ENCODE measurements around the gene PPP1R37.

The PPP1R37 gene

DNA sequence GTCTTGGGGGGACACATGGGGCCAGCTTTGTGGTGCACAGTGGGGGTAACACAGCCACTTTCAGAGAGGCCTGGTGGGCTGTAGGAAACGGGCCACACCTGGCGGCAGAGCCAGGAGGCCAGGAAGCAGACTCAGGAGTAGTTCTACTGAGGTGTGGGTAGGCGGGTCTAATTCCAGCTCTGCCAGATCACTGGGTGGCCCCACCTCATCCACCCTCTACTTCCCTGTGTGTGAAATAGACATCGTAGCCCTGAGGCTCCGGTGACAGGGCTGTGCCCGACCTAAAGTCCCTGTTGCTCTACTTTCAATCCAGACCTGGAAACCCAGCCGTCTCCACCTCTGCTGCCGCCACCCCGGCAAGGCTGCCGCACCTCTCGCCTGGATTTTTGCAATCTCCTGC is 63.8 kb downstream of the PPP1R37 start:
- DNase-seq: no peak

DNA sequence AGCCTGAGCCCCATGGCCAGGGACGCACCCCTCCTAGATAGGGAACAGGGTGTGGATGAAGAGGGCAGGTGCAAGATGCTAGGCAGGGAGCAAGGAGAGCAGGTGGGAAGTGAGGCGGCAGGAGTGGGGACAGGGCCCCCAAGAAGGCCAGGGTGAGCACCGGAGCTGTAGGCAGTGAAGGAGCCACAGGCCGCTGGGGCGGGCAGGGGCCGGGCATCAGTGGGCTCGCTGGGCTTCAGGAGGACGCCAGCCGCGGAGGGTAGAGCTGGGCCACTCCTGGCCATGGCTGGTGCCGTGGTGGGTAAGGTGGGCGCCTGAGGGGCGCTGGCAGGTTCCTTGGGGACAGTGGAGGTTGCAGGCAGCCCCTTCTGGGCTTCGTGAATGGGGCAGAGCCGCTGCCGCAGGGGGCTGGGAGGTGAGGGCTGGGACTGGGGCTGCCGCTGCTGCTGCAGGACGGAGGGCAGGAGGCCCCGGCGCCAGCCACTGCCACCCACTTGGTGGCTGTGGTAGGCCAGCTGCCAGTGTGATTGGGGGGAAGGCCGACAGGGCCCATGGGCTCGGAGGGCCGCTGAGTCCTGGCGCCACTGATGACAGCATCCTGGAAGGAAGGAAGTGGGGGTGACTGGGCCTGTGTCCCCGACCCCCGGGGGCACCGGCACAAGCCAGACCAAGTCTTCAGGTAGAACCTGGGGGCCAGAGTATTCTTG is 65.7 kb downstream of the PPP1R37 start:
- no peak for DNase-seq

DNA sequence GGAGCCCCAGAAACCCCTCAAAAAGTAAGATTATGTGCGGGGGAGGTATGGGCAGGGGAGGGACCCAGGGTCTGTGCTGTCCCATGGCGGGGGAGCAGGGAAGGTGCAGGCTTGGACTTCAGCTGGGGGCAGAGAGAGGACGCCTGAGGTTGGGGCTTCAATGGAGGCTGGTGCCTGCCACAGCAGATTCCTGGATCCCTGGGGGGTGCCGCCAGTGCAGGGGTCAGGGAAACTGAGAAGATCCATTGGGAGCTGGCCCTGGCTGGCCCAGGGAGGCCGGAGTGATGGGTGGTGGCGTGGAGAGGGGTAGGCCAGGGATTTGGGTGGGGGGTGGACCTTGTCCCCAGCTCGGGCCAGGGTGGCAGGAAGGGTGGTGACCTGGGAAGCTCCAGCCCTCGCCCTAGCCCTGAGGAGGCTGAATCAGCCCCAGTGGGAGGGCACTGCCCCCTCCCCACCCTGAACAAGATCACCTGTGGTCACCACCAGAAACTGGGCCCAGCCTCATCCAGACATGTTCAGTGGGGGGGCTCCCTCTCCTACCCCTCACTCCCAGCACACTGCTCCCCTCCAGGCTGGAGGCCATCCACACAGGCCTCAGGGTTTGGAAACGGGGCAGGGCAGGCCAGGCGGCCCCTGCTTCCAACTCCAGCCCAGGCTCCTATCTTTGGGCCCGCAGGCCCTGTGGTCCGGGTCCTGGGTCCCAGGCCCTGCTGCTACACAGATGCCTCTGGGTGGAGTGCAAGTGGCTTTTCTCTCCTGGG is 66.4 kb downstream of the PPP1R37 start:
- DNase-seq: no peak

DNA sequence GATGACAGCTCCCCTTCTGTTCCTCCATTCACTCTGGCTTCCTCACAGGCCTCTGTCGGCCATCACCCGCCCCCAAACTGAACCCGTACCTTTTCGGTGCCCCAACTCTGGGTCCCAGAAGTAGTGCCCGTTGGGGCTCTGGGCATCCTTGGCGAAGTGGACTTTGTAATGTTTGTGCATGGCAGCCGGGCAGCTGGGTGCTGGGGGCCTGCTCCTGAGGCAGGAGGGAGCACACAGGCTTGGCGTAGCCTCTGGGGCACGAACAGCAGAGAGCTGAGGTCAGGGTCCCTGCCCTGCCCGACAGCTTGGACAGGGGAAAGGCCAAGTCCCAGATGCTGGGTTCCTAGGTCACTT is 67.0 kb downstream of the PPP1R37 start:
- DNase-seq: no peak

DNA sequence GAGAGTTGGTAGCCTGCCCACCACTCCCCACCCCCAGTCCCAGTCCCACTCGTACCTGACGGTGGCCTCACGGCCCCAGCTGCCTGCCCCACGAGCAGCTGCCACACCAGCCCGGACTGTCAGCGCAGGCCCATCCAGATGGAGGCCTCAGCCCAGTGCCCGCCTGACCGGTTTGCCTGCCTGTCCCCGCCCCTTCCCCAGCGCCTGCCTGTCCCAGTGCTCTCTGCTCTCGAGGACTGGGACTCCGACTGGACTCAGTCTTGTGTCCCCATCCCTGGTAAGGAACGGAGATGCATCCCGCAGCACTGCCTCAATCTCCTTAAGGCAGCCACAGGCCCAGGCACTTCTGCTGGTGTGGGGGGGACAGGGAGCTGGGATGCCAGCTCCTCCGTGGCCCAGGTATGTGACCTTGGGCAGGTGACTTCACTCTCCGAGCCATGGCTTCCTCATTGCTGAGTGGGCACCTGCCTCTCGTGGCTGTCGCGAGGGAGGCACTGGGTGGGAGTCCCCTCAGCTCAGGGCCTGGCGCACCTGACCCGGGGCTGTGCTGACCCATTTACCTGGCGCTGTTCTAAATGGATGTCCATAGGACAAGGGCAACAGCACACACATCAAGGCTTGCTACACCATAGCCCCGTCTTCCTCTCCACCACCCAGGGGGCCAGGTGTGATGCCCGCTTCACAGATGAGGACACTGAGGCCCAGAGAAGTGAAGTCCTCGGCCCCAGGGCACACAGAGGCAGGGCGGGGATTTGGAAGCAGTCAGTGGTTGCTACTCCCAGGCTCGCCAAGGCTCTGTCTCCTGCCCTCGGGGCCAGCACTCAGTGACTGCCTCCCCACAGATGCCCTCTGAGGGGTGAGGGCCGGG is 68.1 kb downstream of the PPP1R37 start, which contains the start of gene NKPD1:
Gene NKPD1, minus strand, starts transcription at position 113 of the 868 bp plus-strand sequence. CDS start 832 bp downstream, outside the sequence.
- no peak for DNase-seq

DNA sequence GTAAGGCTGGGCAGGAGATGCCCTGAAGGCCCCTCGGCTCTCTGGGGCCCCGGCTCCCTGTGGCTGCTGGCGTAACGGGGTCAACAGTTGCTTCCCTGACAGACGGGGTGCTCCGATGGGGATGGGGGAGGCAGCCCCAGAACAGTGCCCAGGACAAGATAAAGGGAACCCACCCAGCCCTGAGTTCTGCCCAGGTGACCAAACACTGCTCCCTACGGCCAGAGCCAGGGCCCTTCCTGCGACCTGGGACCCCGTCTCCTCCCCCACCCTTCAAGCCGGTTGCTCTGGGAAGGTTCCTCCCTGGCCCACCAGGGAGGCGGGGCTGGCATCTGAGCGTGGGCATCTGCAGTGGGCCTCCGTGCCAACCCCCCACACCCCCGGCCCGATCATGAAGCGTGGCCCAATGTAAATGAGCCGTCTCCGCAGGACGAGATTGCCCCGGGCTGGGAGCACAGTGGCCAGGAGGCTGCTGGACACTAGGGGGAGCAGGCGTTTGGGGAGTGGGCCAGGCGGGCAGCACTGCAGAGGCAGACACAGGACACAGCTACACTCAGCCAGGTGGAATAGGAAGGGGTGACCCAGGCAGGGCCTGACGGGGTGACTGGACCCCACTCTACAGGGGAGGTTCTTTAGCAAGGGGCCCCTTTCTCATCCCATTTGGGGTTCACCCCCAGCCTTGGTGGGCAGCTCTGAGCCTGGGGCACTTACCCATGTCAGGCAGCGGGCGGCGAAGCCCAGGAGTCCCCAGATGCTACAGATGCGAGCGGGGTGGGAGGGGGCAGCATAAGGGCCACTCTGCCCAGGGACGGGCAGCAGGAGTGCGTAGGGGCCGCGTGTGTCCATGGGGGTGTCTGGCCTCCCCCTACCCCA is 69.0 kb downstream of the PPP1R37 start:
- no peak for DNase-seq

DNA sequence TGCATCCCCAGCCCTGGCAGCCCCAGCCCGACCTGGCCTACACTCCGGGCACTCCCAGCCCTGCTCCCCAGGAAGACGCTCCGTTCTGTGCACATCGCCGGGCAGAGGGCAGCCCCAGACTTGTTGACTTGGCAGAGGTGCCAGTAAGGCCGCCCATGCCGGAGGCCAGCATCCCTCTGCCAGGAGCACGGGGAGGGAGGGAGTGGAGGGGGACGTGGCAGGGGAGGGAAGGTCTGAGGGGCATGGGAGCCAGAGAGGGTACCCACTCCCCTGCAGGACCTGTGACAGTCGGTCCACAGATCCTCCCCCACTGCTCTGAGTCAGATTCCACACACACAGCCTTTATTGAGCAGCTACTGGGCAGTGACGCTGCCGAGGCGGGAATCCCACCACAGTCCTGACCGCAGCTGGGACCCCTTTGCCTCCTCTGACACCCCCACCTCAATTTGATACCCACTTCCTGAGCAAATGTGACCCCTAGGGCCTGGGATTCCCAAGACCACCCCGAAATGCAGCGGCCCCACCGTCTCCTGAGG is 69.7 kb downstream of the PPP1R37 start:
- DNase-seq: no peak

DNA sequence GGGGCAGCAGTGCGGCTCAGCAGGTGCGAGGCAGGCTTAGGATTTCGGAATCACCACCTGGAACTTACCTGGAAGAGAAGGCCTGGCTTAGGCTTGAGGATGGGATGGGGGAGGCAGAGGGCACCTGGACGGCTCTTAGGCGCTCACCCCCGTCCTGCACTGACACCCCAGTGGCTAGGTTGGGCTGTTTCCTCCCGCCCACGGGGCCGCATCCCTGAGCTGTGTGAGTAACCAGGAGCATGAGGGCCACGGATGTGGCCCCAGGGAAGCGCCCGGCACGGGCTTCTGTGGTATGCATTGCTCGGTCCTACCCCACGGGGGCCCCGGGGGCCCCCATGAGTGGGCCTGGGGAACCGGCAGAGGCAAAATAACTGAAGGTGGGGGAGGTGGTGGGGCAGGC is 70.2 kb downstream of the PPP1R37 start:
- no peak for DNase-seq

DNA sequence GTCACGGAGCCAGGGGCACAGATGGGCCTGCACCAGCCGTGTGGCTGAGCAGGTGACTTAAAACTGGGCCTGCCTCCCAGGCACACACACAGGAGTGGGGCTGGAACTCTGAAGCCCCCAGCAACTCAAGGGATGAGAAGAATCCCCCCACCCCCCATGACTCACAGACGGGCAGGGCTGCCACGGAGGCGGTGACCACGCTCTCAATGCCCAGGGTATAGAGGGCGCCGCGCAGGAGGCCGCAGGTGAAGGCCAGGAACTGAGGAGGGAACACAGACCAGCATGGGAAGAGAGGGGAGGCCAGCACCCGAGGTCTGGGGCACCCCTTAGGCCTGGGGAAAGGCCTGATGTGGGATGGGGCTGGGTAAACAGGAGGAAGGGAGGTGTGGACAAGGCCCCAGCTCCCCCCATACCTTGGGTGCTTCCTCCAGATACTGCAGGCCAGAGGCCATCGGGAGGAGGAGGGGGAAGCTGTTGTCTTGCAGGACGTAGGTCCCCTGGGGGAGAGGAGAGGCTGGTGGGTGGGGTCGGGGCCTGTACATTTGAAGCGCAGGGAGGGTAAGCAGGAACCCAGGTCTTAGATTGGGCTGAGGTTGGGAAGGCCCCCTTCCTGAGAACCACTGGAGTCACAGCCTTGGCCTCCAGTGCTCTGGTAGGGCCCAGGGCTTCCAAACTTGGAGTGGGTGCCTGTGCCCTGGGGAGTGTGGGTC is 70.9 kb downstream of the PPP1R37 start:
- no peak for DNase-seq

DNA sequence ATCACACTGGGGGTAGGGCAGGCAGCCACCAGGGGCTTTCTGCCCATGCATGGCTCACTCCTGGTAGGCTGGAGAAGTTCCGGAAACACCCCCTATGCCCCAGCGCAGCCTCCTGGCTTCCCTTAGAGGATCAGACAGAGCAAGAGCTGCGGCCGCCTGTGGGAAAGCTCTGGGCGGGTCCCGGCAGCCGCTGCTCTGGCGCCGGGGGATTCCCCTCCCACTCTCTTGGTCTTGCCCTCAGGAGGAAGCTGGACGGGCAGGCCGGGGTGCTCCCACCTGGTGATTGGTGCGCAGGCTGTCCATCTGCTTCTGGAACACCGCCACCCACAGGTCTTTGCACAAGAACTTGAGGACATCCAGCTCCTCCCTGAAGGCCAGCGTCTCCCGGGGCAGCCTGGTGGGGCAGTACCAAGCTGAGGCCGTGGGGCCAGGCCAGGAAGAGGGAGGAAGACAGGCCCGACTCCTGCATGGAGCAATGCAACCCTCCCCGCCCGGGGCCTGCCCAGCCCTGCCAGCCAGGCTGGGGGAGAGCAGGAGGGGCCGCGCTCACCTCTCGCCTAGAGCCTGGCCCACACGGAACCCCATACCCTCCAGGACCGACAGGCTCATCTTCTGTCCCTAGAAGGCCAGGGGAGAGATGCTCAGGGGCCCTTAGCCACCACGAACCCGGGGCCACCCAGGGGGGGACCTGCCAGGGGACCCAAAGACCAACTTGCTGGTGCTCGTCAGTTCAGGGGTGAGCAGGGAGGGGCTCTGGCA is 71.8 kb downstream of the PPP1R37 start:
- DNase-seq: peak in 5 of 6 experiments; percentile 7 to 29 (median 23)

DNA sequence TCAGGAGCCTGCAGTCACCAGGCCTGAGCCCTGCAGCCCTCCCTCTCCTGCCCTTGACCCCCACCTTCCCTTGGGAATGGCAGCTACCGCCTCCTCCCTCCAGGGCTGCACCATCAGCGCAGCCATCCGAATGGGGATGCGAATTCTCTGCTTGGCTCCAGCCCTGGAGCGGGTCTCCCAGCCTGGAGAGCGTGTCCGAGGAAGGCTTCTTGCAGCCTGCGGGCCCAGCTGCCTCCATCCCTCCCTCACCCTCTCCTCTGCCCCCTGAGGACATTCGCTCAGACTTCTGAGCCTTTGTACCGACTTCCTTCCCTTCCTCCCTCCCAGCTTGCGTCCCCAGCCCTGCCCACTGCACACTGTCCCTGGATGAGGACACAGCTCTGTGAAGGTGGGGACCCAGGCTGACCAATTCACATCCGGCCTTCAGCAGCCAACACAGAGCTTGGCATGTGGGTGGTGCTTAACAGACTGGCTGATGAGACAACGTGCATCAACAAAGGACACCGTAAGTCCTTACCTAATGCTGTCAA is 73.8 kb downstream of the PPP1R37 start:
- DNase-seq: no peak

DNA sequence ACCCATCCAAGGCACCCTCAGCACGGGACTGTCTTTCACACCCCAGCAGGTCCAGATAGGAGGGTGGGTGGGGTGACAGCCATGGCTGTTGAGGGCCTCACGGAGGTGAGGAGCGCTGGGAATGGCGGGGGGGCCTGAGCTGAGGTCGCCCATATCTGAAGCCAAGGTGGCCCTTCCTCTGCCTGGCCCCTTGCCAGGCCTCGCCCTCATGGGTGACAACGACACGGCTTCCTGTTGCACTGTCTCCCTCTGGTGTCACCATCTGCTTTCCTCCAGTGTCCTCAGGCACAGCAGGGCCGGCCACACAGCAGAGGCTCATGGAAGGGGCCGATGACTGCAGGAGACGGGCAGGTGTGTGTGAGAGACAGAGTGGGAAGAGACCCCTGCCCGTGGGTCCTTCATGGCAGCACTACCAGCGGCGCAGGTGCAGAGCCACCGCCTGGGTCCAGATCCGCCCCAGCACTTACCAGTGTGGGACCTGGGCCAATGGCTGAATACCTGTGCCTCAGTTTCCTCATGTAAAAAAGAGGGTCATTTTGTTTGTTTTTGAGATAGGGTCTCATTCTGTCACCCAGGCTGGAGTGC is 75.9 kb downstream of the PPP1R37 start:
- DNase-seq: no peak

DNA sequence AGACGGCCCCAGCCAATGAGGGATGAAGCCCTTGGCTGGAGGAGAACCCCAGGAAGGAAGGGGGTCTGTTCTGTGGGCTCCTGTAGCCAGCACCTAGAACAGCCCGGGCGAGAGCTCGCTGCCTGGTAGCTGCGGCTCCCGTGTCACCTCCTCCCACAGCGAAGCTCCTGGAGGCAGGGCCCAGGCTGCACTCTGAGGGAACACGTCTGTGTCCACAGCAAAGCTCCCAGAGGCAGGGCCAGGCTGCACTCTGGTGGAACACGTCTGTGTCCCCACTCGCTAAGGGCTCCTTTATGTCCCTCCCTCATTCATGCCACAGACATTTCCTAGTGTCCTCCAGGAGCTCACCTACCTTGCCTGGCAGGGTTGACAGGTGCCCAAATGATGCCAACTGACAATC is 76.6 kb downstream of the PPP1R37 start:
- no peak for DNase-seq

DNA sequence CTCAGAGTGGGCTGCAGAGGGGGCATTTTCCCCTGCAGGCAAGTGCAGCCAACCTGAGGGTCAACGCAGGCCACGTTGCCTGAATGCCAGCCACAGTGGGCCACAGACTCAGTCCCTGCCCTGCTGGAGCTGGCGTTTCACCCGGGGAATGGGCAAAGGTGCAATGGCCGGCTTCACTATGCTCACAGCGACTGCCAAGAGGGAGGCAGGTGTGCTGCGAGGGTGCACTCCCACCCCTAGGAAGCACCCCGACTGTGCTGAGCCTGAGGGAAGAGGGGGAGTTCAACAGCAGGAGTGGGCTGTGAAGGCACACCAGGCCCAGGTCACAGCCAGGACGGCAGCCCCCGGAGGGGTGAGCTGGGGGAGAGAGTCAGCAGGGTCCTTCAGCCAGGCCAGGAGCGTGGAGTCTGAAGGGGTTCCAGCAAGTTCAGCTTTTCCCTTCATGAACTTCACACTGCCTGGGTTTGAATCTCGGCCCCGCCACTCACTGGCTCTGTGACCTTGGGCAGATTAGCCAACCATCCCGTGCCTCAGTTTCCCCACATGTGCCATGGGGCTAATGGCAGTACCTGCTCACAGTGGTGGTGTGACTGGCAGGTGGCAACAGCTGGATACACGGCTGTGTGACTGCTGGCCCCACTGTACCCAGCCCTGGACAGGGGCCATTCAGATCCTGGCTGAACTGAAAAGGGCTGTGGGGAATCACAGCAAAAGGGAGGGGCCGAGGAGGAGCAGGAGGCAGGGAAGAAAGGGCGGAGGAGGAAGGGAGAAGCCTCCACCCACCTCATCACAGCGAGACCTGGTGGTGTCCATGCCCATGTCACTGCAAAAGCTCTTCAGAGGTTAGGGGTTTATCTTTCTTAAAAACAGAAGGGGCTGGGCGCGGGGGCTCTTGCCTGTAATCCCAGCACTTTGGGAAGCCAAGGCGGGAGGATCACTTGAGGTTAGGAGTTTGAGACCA is 77.4 kb downstream of the PPP1R37 start:
- no peak for DNase-seq

DNA sequence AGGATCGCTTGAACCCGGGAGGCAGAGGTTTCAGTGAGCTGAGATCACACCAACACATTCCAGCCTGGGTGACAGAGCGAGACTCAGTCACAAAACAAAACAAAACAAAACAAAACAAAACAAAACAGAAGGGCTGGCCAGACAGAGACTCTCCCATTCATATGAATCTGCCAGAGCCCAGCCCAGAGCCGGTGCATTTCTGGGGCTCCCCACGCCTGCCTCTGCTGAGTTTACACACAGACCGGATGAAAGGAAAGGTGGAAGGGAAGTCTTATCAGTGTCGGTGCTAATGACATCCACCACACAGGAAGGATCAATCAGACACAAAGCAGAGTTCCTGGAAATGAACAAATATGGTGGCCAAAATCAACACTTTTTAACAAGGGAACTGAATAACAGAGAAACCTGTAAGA is 78.2 kb downstream of the PPP1R37 start:
- peak in 5 of 6 experiments; percentile 18 to 52 (median 49) for DNase-seq

DNA sequence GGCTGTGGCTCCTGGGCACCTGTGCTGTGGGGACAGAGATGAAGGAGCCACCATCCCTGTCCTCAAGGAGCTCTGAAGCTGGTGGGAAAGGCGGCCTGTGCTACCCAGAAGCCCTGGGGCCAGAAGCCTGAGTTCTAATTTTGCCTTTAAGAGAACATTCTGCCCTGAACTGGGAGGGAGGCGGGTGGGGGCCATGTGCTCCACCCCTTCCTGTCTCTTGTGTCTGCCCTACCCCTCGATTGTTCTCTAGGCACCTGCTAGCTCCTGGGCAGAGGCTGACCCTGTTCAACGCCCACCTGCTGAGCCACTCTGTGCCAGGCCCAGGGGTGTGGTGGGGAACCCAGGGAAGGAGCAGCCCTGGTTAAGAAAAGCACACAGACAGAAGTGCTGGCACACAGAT is 79.2 kb downstream of the PPP1R37 start:
- peak in 4 of 6 experiments; percentile 13 to 22 (median 18) for DNase-seq

DNA sequence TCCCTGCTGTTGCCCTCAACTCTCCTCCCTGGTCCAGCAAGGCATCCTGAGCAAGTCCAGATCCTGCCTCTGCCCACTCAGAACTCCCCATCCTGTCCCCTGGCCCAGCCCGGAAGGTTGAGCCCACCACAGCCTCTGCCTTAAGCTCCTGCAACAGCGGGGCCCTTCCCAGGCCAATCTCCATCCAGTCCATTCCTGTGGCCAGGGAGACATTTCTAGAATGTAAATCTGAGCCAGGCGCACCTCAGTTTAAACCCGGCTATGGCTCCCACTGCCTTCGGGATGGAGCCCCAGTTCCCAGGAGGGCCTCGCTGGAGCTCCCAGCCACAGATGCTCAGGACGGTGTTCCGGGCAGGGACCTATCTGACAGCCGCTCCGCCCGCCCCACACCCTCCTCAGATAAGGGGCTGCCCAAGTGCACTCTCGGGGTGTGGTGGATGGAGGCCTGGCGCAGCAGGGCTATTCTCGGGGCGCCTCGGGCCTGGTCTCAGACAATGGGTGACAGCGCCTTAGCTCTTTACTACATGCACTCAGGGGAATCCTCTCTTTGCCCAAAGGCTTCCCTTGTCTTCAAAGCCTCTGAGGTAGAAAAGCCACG is 79.7 kb downstream of the PPP1R37 start:
- no peak for DNase-seq

DNA sequence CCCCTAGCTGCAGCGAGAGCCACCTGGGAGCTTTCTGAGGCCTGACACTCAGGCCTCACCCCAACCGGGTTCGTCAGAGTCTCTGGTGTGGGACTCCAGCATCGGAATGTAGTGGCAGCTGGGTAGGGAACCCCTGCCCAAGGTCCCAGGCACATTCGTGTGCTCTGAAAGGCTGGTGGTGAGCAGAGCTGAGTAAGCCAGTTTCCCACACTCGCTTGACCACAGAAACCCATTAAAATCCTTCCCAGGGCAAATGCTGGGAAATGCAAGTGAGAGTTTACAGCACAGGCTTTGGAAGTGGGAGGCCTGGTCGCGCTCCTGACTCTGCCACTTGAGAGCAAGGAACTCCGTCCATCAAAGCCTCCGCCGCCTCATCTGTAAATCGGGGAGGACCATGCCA is 80.8 kb downstream of the PPP1R37 start:
- DNase-seq: no peak
